DOHH2 (cell line): ENCODE results near the gene CMPK2.

Source experiments
- H3F3A ChIP-seq: fragments of 200-600 bp; sonication (generic), shearing (Covaris generic); 2 replicates; pipeline ENCODE4 v1.6.0; 2016; ENCODE audit warnings: antibody characterized with exemption, mild to moderate bottlenecking; ENCODE audit not compliant: control insufficient read depth, insufficient read depth
- H3K27ac ChIP-seq: fragments of 200-600 bp; sonication (generic); 2 replicates; pipeline ENCODE4 v1.5.1; 2014; ENCODE audit warnings: low read depth, mild to moderate bottlenecking, low read length, moderate library complexity
- H3K27me3 ChIP-seq: fragments of 200-600 bp; sonication (generic); 2 replicates; pipeline ENCODE4 v1.6.1; 2014; ENCODE audit warnings: mild to moderate bottlenecking, low read length, mixed read lengths; ENCODE audit not compliant: control insufficient read depth
- H3K36me3 ChIP-seq: fragments of 200-600 bp; sonication (generic); 2 replicates; pipeline ENCODE4 v1.6.1; 2014; ENCODE audit warnings: mild to moderate bottlenecking, low read length, moderate library complexity, mixed read lengths; ENCODE audit not compliant: control insufficient read depth
- H3K4me1 ChIP-seq: fragments of 200-600 bp; sonication (generic); 2 replicates; pipeline ENCODE4 v1.6.1; 2014; ENCODE audit warnings: mild to moderate bottlenecking, low read length, mixed read lengths; ENCODE audit not compliant: control insufficient read depth
- H3K4me2 ChIP-seq: fragments of 200-600 bp; sonication (generic); 2 replicates; pipeline ENCODE4 v1.6.0; 2014; ENCODE audit warnings: mild to moderate bottlenecking, low read length, moderate library complexity
- H3K4me3 ChIP-seq: fragments of 200-600 bp; sonication (generic); 2 replicates; pipeline ENCODE4 v1.5.1; 2014; ENCODE audit warnings: mild to moderate bottlenecking, low read length, mixed read lengths
- H3K79me2 ChIP-seq: fragments of 200-600 bp; sonication (generic); 2 replicates; pipeline ENCODE4 v1.6.1; 2014; ENCODE audit warnings: mild to moderate bottlenecking, low read length, mixed read lengths; ENCODE audit not compliant: control insufficient read depth
- H3K9me2 ChIP-seq: fragments of 200-600 bp; sonication (generic); replicated peaks from 2 replicates; pipeline ENCODE4 v1.6.1; 2014; ENCODE audit warnings: mild to moderate bottlenecking, low read length, mixed read lengths; ENCODE audit not compliant: control insufficient read depth
- H3K9me3 ChIP-seq: fragments of 200-600 bp; sonication (generic); 2 replicates; pipeline ENCODE4 v1.6.1; 2014; ENCODE audit warnings: antibody characterized with exemption, low read length, mixed read lengths; ENCODE audit not compliant: control insufficient read depth, insufficient read depth
- H4K20me1 ChIP-seq: fragments of 200-600 bp; sonication (generic); 2 replicates; pipeline ENCODE4 v1.6.0; 2014; ENCODE audit warnings: low read depth, mild to moderate bottlenecking, antibody characterized with exemption, low read length, moderate library complexity; ENCODE audit not compliant: control insufficient read depth, insufficient read depth
- CTCF ChIP-seq: fragments of 200-600 bp; sonication (generic); IDR thresholded peaks from one replicate; pipeline ENCODE4 v1.5.1; 2014; ENCODE audit warnings: antibody characterized with exemption, mild to moderate bottlenecking, low read depth, low read length; ENCODE audit not compliant: poor library complexity, severe bottlenecking
- EZH2phosphoT487 ChIP-seq: fragments of 200-600 bp; sonication (generic); IDR thresholded peaks from 2 replicates; pipeline ENCODE4 v1.6.1; 2017; ENCODE audit warnings: borderline replicate concordance, mild to moderate bottlenecking, antibody characterized with exemption, low read length, moderate library complexity, mixed read lengths

Gene CMPK2

GRCh38 chr2:6872394-6872793 is 6.7 kb upstream of the CMPK2 start:
- no peaks in the 10 kb centered on the region for H3K27me3 ChIP-seq
- no peak for TF ChIP-seq CTCF
- TF ChIP-seq EZH2phosphoT487, result no peak
- no peaks in the 10 kb centered on the region for H3K36me3 ChIP-seq
- H3K9me2 ChIP-seq, result no peaks in the 10 kb centered on the region
- H3K79me2 ChIP-seq, result no peaks in the 10 kb centered on the region
- H3K9me3 ChIP-seq, result peaks cover 9% of the 10 kb centered on the region; the same call in 1 of the 2 replicates
- H3K4me3 ChIP-seq, result peak overlapping the region; percentile 32; the same call in 1 of the 2 replicates
- H4K20me1 ChIP-seq, result no peaks in the 10 kb centered on the region
- no peak overlapping the region for H3K27ac ChIP-seq
- 0 out of 2 replicates have a peak, but pooled peaks cover 2% of the 10 kb centered on the region for H3F3A ChIP-seq
- peak overlapping the region; percentile 48 for H3K4me2 ChIP-seq
- peaks cover 26% of the 10 kb centered on the region for H3K4me1 ChIP-seq

- H3K9me3 ChIP-seq, result no peaks in the 10 kb centered on the region
- H3K36me3 ChIP-seq, result no peaks in the 10 kb centered on the region
- no peaks in the 10 kb centered on the region for H3K9me2 ChIP-seq
- H3F3A ChIP-seq, result peaks cover 5% of the 10 kb centered on the region; the same call in 1 of the 2 replicates
- H4K20me1 ChIP-seq, result no peaks in the 10 kb centered on the region
- H3K4me1 ChIP-seq, result peaks cover 22% of the 10 kb centered on the region
- H3K4me2 ChIP-seq, result peak overlapping the region; percentile 86; the same call in 1 of the 2 replicates
- no peak overlapping the region for H3K27ac ChIP-seq
- 0 out of 2 replicates have a peak, but pooled peaks cover 2% of the 10 kb centered on the region for H3K27me3 ChIP-seq
- H3K4me3 ChIP-seq, result no peak overlapping the region
- H3K79me2 ChIP-seq, result no peaks in the 10 kb centered on the region
- TF ChIP-seq CTCF (no peak), EZH2phosphoT487 (no peak)
These were observed 1.3 kb upstream of the CMPK2 start for GRCh38 chr2:6866982-6867381.

GRCh38 chr2:6866275-6866671 is 566 bp upstream of the CMPK2 start:
- Histone ChIP-seq H3K4me3 (peak overlapping the region; percentile 81), H3K9me2 (no peaks in the 10 kb centered on the region), H3F3A (peaks cover 5% of the 10 kb centered on the region; the same call in 1 of the 2 replicates), H3K79me2 (no peaks in the 10 kb centered on the region), H3K27me3 (0 out of 2 replicates have a peak, but pooled peaks cover 2% of the 10 kb centered on the region), H4K20me1 (no peaks in the 10 kb centered on the region), H3K4me2 (peak overlapping the region; percentile 86), H3K36me3 (no peaks in the 10 kb centered on the region), H3K9me3 (no peaks in the 10 kb centered on the region), H3K4me1 (peaks cover 17% of the 10 kb centered on the region), H3K27ac (no peak overlapping the region)
- peak; percentile 71 for TF ChIP-seq CTCF
- no peak for TF ChIP-seq EZH2phosphoT487
